GM12864 (cell line): Measurements from ENCODE around the gene TC2N.
"Not testable (repeated sequence)": the region's sequence is repeated elsewhere in the genome, so short reads cannot be mapped to it uniquely, and the experiment has no call there.

Experiments used
- DNase-seq: peaks from one replicate; pipeline ENCODE4 v3.0.0-alpha.2; 2011; ENCODE audit warnings: low read depth
- H3K4me3 ChIP-seq: 2 replicates; pipeline ENCODE4 v1.5.1; 2011; ENCODE audit warnings: mild to moderate bottlenecking, low read depth, low read length, control low read depth
- CTCF ChIP-seq: IDR thresholded peaks from 2 replicates; pipeline ENCODE4 v1.5.1; 2011; ENCODE audit warnings: low read depth, mild to moderate bottlenecking, moderate library complexity, low read length, control low read depth, inconsistent platforms; ENCODE audit errors: missing control alignments

Gene TC2N

DNA sequence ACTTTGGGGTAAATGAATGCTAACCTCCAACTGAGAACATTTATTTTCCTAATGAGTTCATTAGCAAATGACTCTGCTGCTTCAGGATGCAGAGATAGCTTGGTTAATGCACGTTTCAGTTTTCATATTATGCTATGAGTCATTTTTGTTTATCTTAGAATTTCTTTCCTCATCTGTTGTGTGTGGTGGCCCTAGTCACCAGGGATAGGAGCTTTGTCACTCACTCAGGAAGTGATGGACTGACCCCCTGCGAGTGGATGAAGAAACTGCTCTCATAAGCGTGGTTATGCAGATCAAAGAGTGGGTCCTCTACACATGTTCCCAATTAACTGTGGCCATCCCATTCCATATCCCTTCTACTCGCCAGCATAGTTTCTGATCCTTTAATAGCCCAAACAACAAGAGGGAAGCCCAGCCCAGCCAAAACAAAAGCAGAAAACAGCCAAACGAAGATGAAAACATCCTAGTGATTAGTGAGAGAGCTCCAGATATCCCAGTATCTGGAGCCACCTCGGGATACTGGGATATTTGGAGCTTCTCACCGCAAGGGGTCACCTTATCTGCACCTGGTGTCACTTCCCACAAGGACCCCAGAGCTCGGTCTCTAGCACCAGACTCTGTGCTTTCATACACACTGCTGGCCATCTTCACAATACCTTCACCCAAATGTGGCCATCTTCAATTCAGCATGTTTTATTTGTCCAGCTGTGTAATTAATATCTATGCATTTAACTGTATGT is 8.6 kb downstream of the TC2N start:
- H3K4me3 ChIP-seq: no peak overlapping the region
- TF ChIP-seq CTCF: no peak
- no peak for DNase-seq

DNA sequence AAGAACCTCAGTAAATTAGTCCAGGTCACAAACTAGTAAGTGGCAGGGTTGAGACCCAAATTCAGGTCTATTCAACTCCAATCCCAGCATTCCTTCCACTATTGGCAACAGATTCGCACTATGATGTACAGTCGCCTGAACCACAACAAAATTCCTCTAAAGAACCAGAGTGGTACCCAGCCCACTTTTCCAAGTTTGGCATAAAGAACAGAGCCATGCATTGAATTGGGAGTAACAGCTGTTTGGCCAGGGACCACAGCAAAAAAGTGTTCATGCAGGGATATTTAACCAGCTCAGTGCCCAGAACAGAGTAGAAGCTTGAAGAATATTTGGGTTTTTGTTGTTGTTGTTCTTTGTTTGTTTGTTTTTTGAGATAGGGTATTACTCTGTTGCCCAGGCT is 9.7 kb downstream of the TC2N start:
- no peak overlapping the region for H3K4me3 ChIP-seq
- no peak for DNase-seq
- TF ChIP-seq CTCF: no peak

DNA sequence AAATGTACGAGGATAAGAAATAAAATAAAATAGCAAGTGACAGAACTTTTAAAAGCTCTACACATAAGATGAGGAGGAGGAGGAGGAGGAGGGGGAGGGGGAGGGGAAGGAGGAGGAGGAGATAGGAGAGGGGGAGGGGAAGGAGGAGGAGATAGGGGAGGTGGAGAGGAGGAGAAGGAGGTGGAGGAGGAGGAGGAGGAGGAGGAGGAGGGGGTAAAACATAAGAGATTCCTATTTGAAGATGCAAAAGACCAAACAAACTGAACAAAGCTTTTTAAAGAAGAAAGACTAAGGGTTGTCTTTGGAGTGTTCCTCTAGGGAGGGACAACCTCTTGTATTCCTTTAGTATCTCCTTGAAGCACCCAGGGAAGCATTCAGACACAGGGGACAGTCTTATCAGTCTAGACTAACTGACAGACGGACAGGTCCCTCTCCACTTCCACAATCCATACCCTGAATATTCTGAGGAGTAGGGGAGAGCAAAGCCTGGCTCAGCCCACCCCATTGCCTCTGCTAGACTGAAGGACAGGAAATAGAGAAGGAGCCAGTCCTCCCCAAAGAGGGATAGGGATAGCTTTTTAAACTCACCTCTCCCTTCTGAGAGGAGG is 12.9 kb downstream of the TC2N start:
- no peak for TF ChIP-seq CTCF
- H3K4me3 ChIP-seq: no peak overlapping the region
- DNase-seq: no peak

DNA sequence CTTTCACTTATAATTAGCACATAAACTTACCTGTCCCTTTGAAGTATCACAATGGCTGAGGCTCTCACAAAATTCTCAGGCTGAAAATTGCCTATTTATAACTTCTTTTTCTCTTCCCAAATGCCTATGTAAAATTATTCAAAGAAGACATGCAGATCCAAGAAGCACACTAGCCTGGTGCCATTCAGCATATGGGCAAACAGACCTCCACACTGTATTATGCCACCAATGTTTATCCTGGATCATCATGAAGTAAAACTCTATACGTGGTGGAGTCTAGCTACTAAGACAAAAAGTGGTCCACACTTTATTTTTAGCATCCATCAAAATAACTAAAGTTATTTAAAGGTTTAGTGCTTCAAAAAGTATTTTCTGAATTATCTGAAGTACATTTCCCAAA is 15.8 kb downstream of the TC2N start:
- H3K4me3 ChIP-seq: no peak overlapping the region
- TF ChIP-seq CTCF: no peak
- DNase-seq: no peak

DNA sequence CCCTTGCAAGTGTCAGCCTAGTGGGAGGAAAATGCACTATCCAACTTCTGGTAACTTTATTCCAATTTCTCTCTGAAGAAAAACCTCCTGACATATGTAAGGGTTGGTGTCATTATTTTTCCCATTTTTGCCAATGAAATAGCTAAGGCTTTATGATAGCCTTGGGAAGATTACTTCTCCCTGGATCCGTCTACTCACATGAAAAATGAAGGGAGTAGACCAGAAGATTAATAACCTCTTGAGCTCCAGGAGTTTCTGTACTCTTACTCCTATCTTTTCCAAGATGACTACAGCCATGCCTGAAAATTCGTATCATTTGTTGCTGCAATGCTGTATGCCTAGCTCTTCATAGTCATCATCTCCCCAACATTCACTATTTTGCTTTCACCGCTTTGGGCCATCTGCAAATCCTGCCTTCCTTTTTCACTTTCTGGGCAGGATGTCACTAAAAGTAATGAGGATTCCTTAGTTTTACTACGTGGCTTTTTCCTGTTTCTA is 18.8 kb downstream of the TC2N start:
- no peak overlapping the region for H3K4me3 ChIP-seq
- no peak for DNase-seq
- TF ChIP-seq CTCF: no peak

GRCh38 chr14:91847693-91848092 is 19.6 kb downstream of the TC2N start:
- H3K4me3 ChIP-seq: no peak overlapping the region
- DNase-seq: no peak
- TF ChIP-seq CTCF: no peak

- TF ChIP-seq CTCF: no peak
- H3K4me3 ChIP-seq: no peak overlapping the region
- no peak for DNase-seq
These were observed 21.7 kb downstream of the TC2N start for GRCh38 chr14:91845652-91846051.

- not testable (repeated sequence) for DNase-seq, H3K4me3 ChIP-seq
These were observed 22.3 kb downstream of the TC2N start for GRCh38 chr14:91845056-91845455.
